DND-41 (cell line): ENCODE results near the gene PAX1.

Source experiments
- ATAC-seq: fragments of 200-7000 bp; cut with Tn5 transposase; 3 replicates; pipeline ENCODE4 v1.9.1; 2021; ENCODE audit warnings: low read depth; ENCODE audit not compliant: insufficient read depth
- DNase-seq: peaks from one replicate; pipeline ENCODE4 v3.0.0-alpha.2; 2020
- H2AFZ ChIP-seq: 2 replicates; pipeline ENCODE4 v1.6.0; 2012; ENCODE audit warnings: low read depth, low read length
- H3K27ac ChIP-seq: 2 replicates; pipeline ENCODE4 v1.5.1; 2012; ENCODE audit warnings: low read length, inconsistent platforms
- H3K27me3 ChIP-seq: fragments of 200-600 bp; sonication (generic); 2 replicates; pipeline ENCODE4 v1.6.0; 2012; ENCODE audit warnings: low read length, mild to moderate bottlenecking, inconsistent platforms; ENCODE audit not compliant: insufficient read depth, poor library complexity
- H3K36me3 ChIP-seq: 2 replicates; pipeline ENCODE4 v1.5.1; 2012; ENCODE audit warnings: low read length, inconsistent platforms; ENCODE audit not compliant: insufficient read depth
- H3K4me1 ChIP-seq: 2 replicates; pipeline ENCODE4 v1.5.1; 2012; ENCODE audit warnings: mild to moderate bottlenecking, low read length; ENCODE audit not compliant: insufficient read depth
- H3K4me2 ChIP-seq: 2 replicates; pipeline ENCODE4 v1.6.0; 2012; ENCODE audit warnings: mild to moderate bottlenecking, moderate library complexity, low read length, inconsistent platforms; ENCODE audit not compliant: insufficient read depth
- H3K4me3 ChIP-seq, 2 experiments: fragments of 200-600 bp in 1 of 2; shearing (Covaris generic) in 1 of 2; 2 replicates each; pipeline ENCODE4 v1.5.1; 2012 to 2016; ENCODE audit warnings: inconsistent platforms in 2 of 2, low read length in 2 of 2, mild to moderate bottlenecking in 2 of 2, low read depth in 1 of 2, moderate library complexity in 1 of 2
- H3K79me2 ChIP-seq: 2 replicates; pipeline ENCODE4 v1.6.0; 2012; ENCODE audit warnings: low read length, inconsistent platforms; ENCODE audit not compliant: insufficient read depth
- H3K9ac ChIP-seq: 2 replicates; pipeline ENCODE4 v1.6.0; 2012; ENCODE audit warnings: low read depth, mild to moderate bottlenecking, inconsistent platforms, low read length, moderate library complexity
- H3K9me3 ChIP-seq: 2 replicates; pipeline ENCODE4 v1.5.1; 2012; ENCODE audit warnings: low read length, moderate library complexity, mild to moderate bottlenecking, inconsistent platforms; ENCODE audit not compliant: insufficient read depth, severe bottlenecking
- H4K20me1 ChIP-seq: 2 replicates; pipeline ENCODE4 v1.6.0; 2012; ENCODE audit warnings: low read length; ENCODE audit not compliant: insufficient read depth
- EZH2 ChIP-seq: IDR thresholded peaks from 3 replicates; pipeline ENCODE4 v1.6.1; 2012; ENCODE audit warnings: borderline replicate concordance, low read depth, mild to moderate bottlenecking, moderate library complexity, low read length, inconsistent platforms; ENCODE audit not compliant: severe bottlenecking
- TF ChIP-seq, protein P1 (sequence below): IDR thresholded peaks from 2 replicates; pipeline ENCODE4 v1.5.1; 2012; ENCODE audit warnings: borderline replicate concordance, low read length, moderate library complexity, mild to moderate bottlenecking; ENCODE audit not compliant: poor library complexity, severe bottlenecking; ENCODE audit errors: extremely low read depth

PAX1 gene

GRCh38 chr20:21670981-21671380 is 34.5 kb upstream of the PAX1 start:
- Histone ChIP-seq H3K9me3 (peaks cover 5% of the 10 kb centered on the region), H3K27me3 (peaks cover 4% of the 10 kb centered on the region)
- ATAC-seq: no peak

DNA sequence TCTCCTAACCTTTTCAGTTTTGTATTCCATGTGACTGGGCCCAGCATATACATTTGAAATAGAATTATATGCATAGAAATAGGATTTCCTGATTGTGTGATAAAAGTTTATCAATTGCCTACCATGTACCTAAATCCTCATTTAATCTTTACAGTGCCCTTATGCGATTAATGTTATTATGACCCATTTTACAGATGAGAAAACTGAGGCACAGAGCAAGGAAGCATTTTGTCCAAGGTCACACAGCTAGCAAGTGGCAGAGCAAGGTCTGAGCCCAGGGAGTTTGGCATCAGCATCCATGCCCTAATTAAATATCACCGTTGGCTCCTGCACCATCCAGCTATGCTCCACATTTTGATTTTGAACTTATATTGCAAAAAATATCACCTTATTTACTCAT is 28.2 kb upstream of the PAX1 start:
- Histone ChIP-seq H3K36me3 (no peaks in the 10 kb centered on the region), H3K79me2 (no peaks in the 10 kb centered on the region), H3K4me3 (no peak overlapping the region), H3K9ac (no peak overlapping the region), H2AFZ (no peak overlapping the region), H3K4me1 (no peaks in the 10 kb centered on the region), H4K20me1 (no peaks in the 10 kb centered on the region), H3K27me3 (no peaks in the 10 kb centered on the region), H3K9me3 (peaks cover 5% of the 10 kb centered on the region), H3K4me2 (no peak overlapping the region), H3K27ac (no peak overlapping the region)
- DNase-seq (no peak), ATAC-seq (no peak)
- TF ChIP-seq, protein P1, sequence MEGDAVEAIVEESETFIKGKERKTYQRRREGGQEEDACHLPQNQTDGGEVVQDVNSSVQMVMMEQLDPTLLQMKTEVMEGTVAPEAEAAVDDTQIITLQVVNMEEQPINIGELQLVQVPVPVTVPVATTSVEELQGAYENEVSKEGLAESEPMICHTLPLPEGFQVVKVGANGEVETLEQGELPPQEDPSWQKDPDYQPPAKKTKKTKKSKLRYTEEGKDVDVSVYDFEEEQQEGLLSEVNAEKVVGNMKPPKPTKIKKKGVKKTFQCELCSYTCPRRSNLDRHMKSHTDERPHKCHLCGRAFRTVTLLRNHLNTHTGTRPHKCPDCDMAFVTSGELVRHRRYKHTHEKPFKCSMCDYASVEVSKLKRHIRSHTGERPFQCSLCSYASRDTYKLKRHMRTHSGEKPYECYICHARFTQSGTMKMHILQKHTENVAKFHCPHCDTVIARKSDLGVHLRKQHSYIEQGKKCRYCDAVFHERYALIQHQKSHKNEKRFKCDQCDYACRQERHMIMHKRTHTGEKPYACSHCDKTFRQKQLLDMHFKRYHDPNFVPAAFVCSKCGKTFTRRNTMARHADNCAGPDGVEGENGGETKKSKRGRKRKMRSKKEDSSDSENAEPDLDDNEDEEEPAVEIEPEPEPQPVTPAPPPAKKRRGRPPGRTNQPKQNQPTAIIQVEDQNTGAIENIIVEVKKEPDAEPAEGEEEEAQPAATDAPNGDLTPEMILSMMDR: no peak
- no peak for TF ChIP-seq EZH2

More at GRCh38 chr20:21670981-21671380, 34.5 kb upstream of the PAX1 start:
- no peak overlapping the region for H3K9ac ChIP-seq
- no peak overlapping the region for H3K27ac ChIP-seq
- no peak overlapping the region for H3K4me2 ChIP-seq
- no peaks in the 10 kb centered on the region for H4K20me1 ChIP-seq
- no peak overlapping the region for H2AFZ ChIP-seq
- DNase-seq: no peak
- no peaks in the 10 kb centered on the region for H3K79me2 ChIP-seq
- H3K36me3 ChIP-seq: no peaks in the 10 kb centered on the region
- H3K4me1 ChIP-seq: no peaks in the 10 kb centered on the region
- TF ChIP-seq, protein P1: no peak
- TF ChIP-seq EZH2: no peak
- no peak overlapping the region for H3K4me3 ChIP-seq

- Histone ChIP-seq H3K36me3 (no peaks in the 10 kb centered on the region), H2AFZ (no peak overlapping the region), H4K20me1 (no peaks in the 10 kb centered on the region), H3K9me3 (peaks cover 5% of the 10 kb centered on the region), H3K4me2 (no peak overlapping the region), H3K27me3 (no peaks in the 10 kb centered on the region), H3K4me1 (no peaks in the 10 kb centered on the region), H3K9ac (no peak overlapping the region), H3K4me3 (no peak overlapping the region), H3K79me2 (no peaks in the 10 kb centered on the region), H3K27ac (no peak overlapping the region)
- TF ChIP-seq EZH2: no peak
- TF ChIP-seq, protein P1: no peak
- DNase-seq (no peak), ATAC-seq (no peak)
Measured at GRCh38 chr20:21677781-21678180, 27.7 kb upstream of the PAX1 start.
